ENCODE data around the gene ZFHX3. TPM values are rescaled to one million over a fixed set of nuclear protein-coding genes. Genes with fewer than 3 reads are reported as not detected.

Gene ZFHX3
- total and polyA plus RNA-seq, 2 donors (not counting 3 experiments of a cell fraction or from before 2014, with no cell fraction given): 3.7 to 18.8 TPM

GRCh38 chr16:72824761-72825160 is 223.2 kb downstream of the ZFHX3 start:
- Histone ChIP-seq H3K9me3 (replicated peaks; ENCODE audit: control insufficient read depth, insufficient read depth, low read length) (no peaks in the 10 kb centered on the region), H3K79me2 (ENCODE audit: control insufficient read depth, insufficient read depth, low read length) (no peaks in the 10 kb centered on the region), H3K4me1 (ENCODE audit: control insufficient read depth, extremely low read depth, insufficient read depth, low read length) (no peaks in the 10 kb centered on the region), H3K9me1 (replicated peaks; ENCODE audit: control insufficient read depth, extremely low read depth, insufficient read depth, low read length) (no peaks in the 10 kb centered on the region), H3K4me3 (replicated peaks in 1 of 3; ENCODE audit: insufficient read depth in 1 of 3, low read depth in 1 of 3, low read length in 3 of 3) (no peak overlapping the region), H3K4me2 (ENCODE audit: insufficient read depth, low read length) (no peak overlapping the region), H3K27ac (ENCODE audit: insufficient read depth, low read depth, low read length) (no peak overlapping the region), H3K36me3 (ENCODE audit: control insufficient read depth in 2 of 2, extremely low read depth in 1 of 2, insufficient read depth in 2 of 2, low read length in 2 of 2) (peaks cover 0 to 3% of the 10 kb centered on the region in 2 experiments), H2AFZ (ENCODE audit: low read depth, low read length) (no peak overlapping the region), H3K9ac (replicated peaks; ENCODE audit: extremely low read depth, insufficient read depth, low read length) (no peak overlapping the region), H4K20me1 (replicated peaks; ENCODE audit: control insufficient read depth, extremely low read depth, insufficient read depth, low read length) (no peaks in the 10 kb centered on the region), H3K27me3 (ENCODE audit: control insufficient read depth in 2 of 2, insufficient read depth in 2 of 2, low read length in 2 of 2) (no peaks in the 10 kb centered on the region)
- DNase-seq (ENCODE audit: low read depth, low spot score): no peak
- intact Hi-C loops (cut with micrococcal nuclease): no loop called here
- dilution Hi-C loops (cut with MboI; ENCODE audit: extremely low pct_ligation_motif_present, low sequenced_read_pairs): no loop called here
- FAIRE-seq: no peak
- BruUV-seq (replicated peaks): no TSS peak
- POLR2A ChIA-PET: no interaction called here
- TF ChIP-seq POLR2AphosphoS5 (IDR thresholded peaks at IDR 0.05; ENCODE audit: insufficient read depth, low read depth, low read length): no peak
- no peak for TF ChIP-seq GATA2 (IDR thresholded peaks at IDR 0.05; ENCODE audit: insufficient read depth, insufficient read length, low read depth, low read length)
- no peak for TF ChIP-seq MYC (IDR thresholded peaks at IDR 0.05; ENCODE audit: low read depth, low read length)
- TF ChIP-seq JUN (IDR thresholded peaks at IDR 0.05; ENCODE audit: borderline replicate concordance, insufficient read depth, insufficient read length, low read depth): no peak
- no peak for TF ChIP-seq MAX (IDR thresholded peaks at IDR 0.05; ENCODE audit: insufficient read depth, insufficient read length)
- no peak for TF ChIP-seq CTCF (IDR thresholded peaks at IDR 0.05; ENCODE audit: extremely low read depth in 1 of 2, insufficient read depth in 1 of 2, low read depth in 1 of 2, low read length in 2 of 2)
- TF ChIP-seq FOS (IDR thresholded peaks at IDR 0.05; ENCODE audit: borderline replicate concordance, insufficient read depth, low read length): no peak
- no peak for TF ChIP-seq POLR2A (IDR thresholded peaks at IDR 0.05; ENCODE audit: low read depth, low read length)
- TF ChIP-seq EZH2 (IDR thresholded peaks at IDR 0.05; ENCODE audit: borderline replicate concordance, low read depth, low read length, severe bottlenecking): no peak
- CTCF ChIA-PET: interaction anchor here (1.0 kb wide), 1 partner anchor 7 kb away, joined by 3 read pairs; no protein-coding TSS in a partner anchor

Data from endothelial cell of umbilical vein (primary cell).